Suprapubic skin (tissue), 4 donors: ENCODE data around the gene SPR. TPM values are rescaled to one million over a fixed set of nuclear protein-coding genes. Genes with fewer than 3 reads are reported as not detected.

Experiments used
- DNase-seq, 2 donors: peaks; one replicate each; pipeline ENCODE4 v3.0.0-alpha.2; 2019; ENCODE audit warnings: low spot score in 2 of 2
- H3K27ac ChIP-seq: fragments of 200-600 bp; sonication (generic); one replicate; pipeline ENCODE4 v1.5.1; 2019
- H3K27me3 ChIP-seq: fragments of 200-600 bp; sonication (generic); one replicate; pipeline ENCODE4 v1.5.1; 2019
- H3K36me3 ChIP-seq: fragments of 200-600 bp; sonication (generic); one replicate; pipeline ENCODE4 v1.5.1; 2019
- H3K4me1 ChIP-seq: fragments of 200-600 bp; sonication (generic); one replicate; pipeline ENCODE4 v1.5.1; 2019
- H3K4me3 ChIP-seq: fragments of 200-600 bp; sonication (generic); one replicate; pipeline ENCODE4 v1.5.1; 2019; ENCODE audit warnings: mild to moderate bottlenecking
- H3K9me3 ChIP-seq: fragments of 200-600 bp; sonication (generic); one replicate; pipeline ENCODE4 v1.5.1; 2019
- CTCF ChIP-seq, 2 donors: fragments of 200-600 bp in 1 of 2; fragments of 450-650 bp in 1 of 2; sonication (generic) in 1 of 2; IDR thresholded peaks; one replicate each; pipeline ENCODE4 v1.5.1; 2016 to 2019; ENCODE audit warnings: antibody characterized with exemption in 2 of 2, mild to moderate bottlenecking in 1 of 2, moderate library complexity in 1 of 2
- EP300 ChIP-seq: sonication (generic); formaldehyde crosslinking; IDR thresholded peaks from one replicate; pipeline ENCODE4 v1.6.1; 2017; ENCODE audit warnings: antibody characterized with exemption
- POLR2A ChIP-seq, 2 donors: fragments of 450-650 bp; IDR thresholded peaks; one replicate each; pipeline ENCODE4 v1.6.1; 2017; ENCODE audit warnings: antibody characterized with exemption in 2 of 2, mild to moderate bottlenecking in 2 of 2, moderate library complexity in 2 of 2
- POLR2AphosphoS5 ChIP-seq, 3 donors: sonication (generic); formaldehyde crosslinking; IDR thresholded peaks; one replicate each; pipeline ENCODE4 v1.6.1; 2017; ENCODE audit warnings: antibody characterized with exemption in 3 of 3
- WGBS: methylation state at CpG from one replicate; pipeline ENCODE4 v1.1.5; 2018; 5-methylcytosine and 5-hydroxymethylcytosine counted together
- total RNA-seq, 4 donors: library from RNA; depleted of rRNA; stranded (reverse); fragments of >200 nt; gene quantifications; one replicate each; pipeline ENCODE4 v1.1.0, GENCODE V29; 2016

SPR gene
- total RNA-seq, 4 donors from 2014 or later = 11.9 to 14.2 (median 14.1) TPM

DNA sequence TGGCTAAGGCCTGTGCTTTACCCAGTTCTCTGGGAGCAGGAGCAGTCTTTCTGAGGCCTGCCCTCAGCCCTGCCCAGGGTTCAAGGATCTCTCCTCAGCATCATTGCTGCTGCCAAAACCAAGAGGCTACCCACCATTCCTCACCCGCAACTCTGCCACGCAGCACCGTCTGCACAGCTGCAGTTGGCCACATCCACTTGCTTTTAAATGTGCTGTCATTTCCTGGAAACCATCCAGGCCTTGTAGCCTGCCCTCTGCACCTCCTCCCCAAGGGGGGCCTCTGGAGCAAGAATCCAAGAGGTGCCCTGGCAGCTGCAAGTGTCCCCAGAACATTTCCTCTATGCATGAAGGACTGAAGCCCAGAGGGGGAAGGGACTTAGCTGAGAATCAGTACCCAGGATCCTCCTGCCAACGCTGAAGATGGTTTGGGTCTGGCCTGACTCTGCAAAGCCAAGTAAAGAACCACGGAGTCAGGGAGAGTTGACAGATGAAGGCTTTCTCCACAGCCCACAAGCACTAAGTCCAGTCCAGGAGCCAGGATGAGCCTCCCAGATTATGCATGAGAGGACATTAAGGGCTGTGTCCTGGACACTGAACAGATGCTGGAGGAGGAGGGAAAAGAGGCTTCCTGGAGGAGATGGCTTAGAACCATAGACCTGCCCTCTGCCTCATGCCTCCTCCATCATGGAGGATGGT lies 45.0 kb downstream of the SPR start:
- DNase-seq = peak in 1 of 2 donors; percentile 47
- Histone ChIP-seq H3K4me3 (no peak overlapping the region), H3K27me3 (peaks cover 46% of the 10 kb centered on the region), H3K4me1 (peaks cover 8% of the 10 kb centered on the region), H3K9me3 (no peaks in the 10 kb centered on the region), H3K27ac (no peak overlapping the region), H3K36me3 (no peaks in the 10 kb centered on the region)
- 73% methylated on average over 2 of the region's 5 CpGs for WGBS
- no peak for TF ChIP-seq CTCF (IDR thresholded peaks at IDR 0.05)
- no peak for TF ChIP-seq EP300
- no peak for TF ChIP-seq POLR2A (IDR thresholded peaks at IDR 0.05)
- no peak for TF ChIP-seq POLR2AphosphoS5 (IDR thresholded peaks at IDR 0.05)

GRCh38 chr2:72932805-72933204 lies 45.6 kb downstream of the SPR start:
- DNase-seq = no peak
- H3K4me1 ChIP-seq = peaks cover 13% of the 10 kb centered on the region
- no peaks in the 10 kb centered on the region for H3K36me3 ChIP-seq
- WGBS = 100% methylated on average over 2 of the region's 4 CpGs
- peaks cover 40% of the 10 kb centered on the region for H3K27me3 ChIP-seq
- no peaks in the 10 kb centered on the region for H3K9me3 ChIP-seq
- TF ChIP-seq EP300 (no peak), POLR2A (IDR thresholded peaks at IDR 0.05) (no peak), CTCF (IDR thresholded peaks at IDR 0.05) (no peak), POLR2AphosphoS5 (IDR thresholded peaks at IDR 0.05) (no peak)
- H3K27ac ChIP-seq = no peak overlapping the region
- no peak overlapping the region for H3K4me3 ChIP-seq

- no peak overlapping the region for H3K4me3 ChIP-seq
- 90% methylated on average over 5 of the region's 5 CpGs for WGBS
- no peaks in the 10 kb centered on the region for H3K9me3 ChIP-seq
- TF ChIP-seq POLR2A (IDR thresholded peaks at IDR 0.05) (no peak), EP300 (no peak), CTCF (IDR thresholded peaks at IDR 0.05) (no peak), POLR2AphosphoS5 (IDR thresholded peaks at IDR 0.05) (no peak)
- no peak overlapping the region for H3K27ac ChIP-seq
- H3K4me1 ChIP-seq = peaks cover 15% of the 10 kb centered on the region
- peaks cover 36% of the 10 kb centered on the region for H3K27me3 ChIP-seq
- no peak for DNase-seq
- H3K36me3 ChIP-seq = no peaks in the 10 kb centered on the region
Observed at GRCh38 chr2:72933207-72933606, 46.0 kb downstream of the SPR start.

DNA sequence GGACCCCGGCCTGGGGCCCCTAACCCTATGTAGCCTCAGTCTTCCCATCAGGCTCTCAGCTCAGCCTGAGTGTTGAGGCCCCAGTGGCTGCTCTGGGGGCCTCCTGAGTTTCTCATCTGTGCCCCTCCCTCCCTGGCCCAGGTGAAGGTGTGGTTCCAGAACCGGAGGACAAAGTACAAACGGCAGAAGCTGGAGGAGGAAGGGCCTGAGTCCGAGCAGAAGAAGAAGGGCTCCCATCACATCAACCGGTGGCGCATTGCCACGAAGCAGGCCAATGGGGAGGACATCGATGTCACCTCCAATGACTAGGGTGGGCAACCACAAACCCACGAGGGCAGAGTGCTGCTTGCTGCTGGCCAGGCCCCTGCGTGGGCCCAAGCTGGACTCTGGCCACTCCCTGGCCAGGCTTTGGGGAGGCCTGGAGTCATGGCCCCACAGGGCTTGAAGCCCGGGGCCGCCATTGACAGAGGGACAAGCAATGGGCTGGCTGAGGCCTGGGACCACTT lies 46.5 kb downstream of the SPR start:
- TF ChIP-seq POLR2AphosphoS5 (IDR thresholded peaks at IDR 0.05) = no peak
- no peak for TF ChIP-seq POLR2A (IDR thresholded peaks at IDR 0.05)
- TF ChIP-seq CTCF (IDR thresholded peaks at IDR 0.05) = no peak
- no peak for TF ChIP-seq EP300
- 88% methylated on average over 11 of the region's 12 CpGs for WGBS
- H3K27me3 ChIP-seq = peaks cover 31% of the 10 kb centered on the region
- H3K9me3 ChIP-seq = no peaks in the 10 kb centered on the region
- peaks cover 15% of the 10 kb centered on the region for H3K4me1 ChIP-seq
- H3K36me3 ChIP-seq = no peaks in the 10 kb centered on the region
- no peak overlapping the region for H3K27ac ChIP-seq
- H3K4me3 ChIP-seq = no peak overlapping the region
- DNase-seq = peak in 1 of 2 donors; percentile 50

- H3K36me3 ChIP-seq = no peaks in the 10 kb centered on the region
- 73% methylated on average over 14 of the region's 14 CpGs for WGBS
Observed at GRCh38 chr2:72934683-72935610, 47.7 kb downstream of the SPR start.

More at GRCh38 chr2:72934683-72935610, 47.7 kb downstream of the SPR start:
- no peak for DNase-seq
- H3K9me3 ChIP-seq = no peaks in the 10 kb centered on the region
- H3K4me1 ChIP-seq = peaks cover 15% of the 10 kb centered on the region
- H3K27me3 ChIP-seq = peaks cover 19% of the 10 kb centered on the region
- TF ChIP-seq CTCF (IDR thresholded peaks at IDR 0.05) (no peak), POLR2AphosphoS5 (IDR thresholded peaks at IDR 0.05) (no peak), POLR2A (IDR thresholded peaks at IDR 0.05) (no peak), EP300 (no peak)
- no peak overlapping the region for H3K4me3 ChIP-seq
- no peak overlapping the region for H3K27ac ChIP-seq
